Rectal smooth muscle tissue (tissue), 1 donor: ENCODE results near the gene PCSK4.
A peak's percentile ranks its signal among the peaks of the same experiment; 100 is the strongest.
"Not testable (repeated sequence)": the region's sequence is repeated elsewhere in the genome, so short reads cannot be mapped to it uniquely, and the experiment has no call there.

Source experiments
- H3K27ac ChIP-seq: one replicate; pipeline ENCODE4 v1.7.0; 2013; ENCODE audit warnings: low read depth, low read length, inconsistent platforms
- H3K27me3 ChIP-seq: one replicate; pipeline ENCODE4 v1.7.0; 2013; ENCODE audit warnings: low read length; ENCODE audit not compliant: control insufficient read depth, insufficient read depth
- H3K36me3 ChIP-seq: one replicate; pipeline ENCODE4 v1.7.0; 2013; ENCODE audit warnings: low read length; ENCODE audit not compliant: control insufficient read depth, insufficient read depth
- H3K4me1 ChIP-seq: one replicate; pipeline ENCODE4 v1.7.0; 2013; ENCODE audit warnings: low read length; ENCODE audit not compliant: control insufficient read depth, insufficient read depth
- H3K4me3 ChIP-seq: one replicate; pipeline ENCODE4 v1.7.0; 2013; ENCODE audit warnings: low read length
- H3K9ac ChIP-seq: one replicate; pipeline ENCODE4 v1.7.0; 2013; ENCODE audit warnings: low read length

PCSK4 gene

GRCh38 chr19:1490311-1491113, at the start of gene PCSK4:
Gene PCSK4, minus strand, starts transcription at chr19:1490350. Its CDS starts 4 bp downstream, at chr19:1490346.
- peaks cover under 1% of the 10 kb centered on the region for H3K27me3 ChIP-seq
- no peaks in the 10 kb centered on the region for H3K36me3 ChIP-seq
- no peak within 1 kb of the TSS for H3K9ac ChIP-seq
- peak within 1 kb of the TSS; percentile 83 for H3K4me3 ChIP-seq
- H3K27ac ChIP-seq, result peak within 1 kb of the TSS; percentile 81
- no peaks in the 10 kb centered on the region for H3K4me1 ChIP-seq

- H3K36me3 ChIP-seq, result not testable (repeated sequence)
- peak overlapping the region; percentile 53 for H3K27ac ChIP-seq
Observed at GRCh38 chr19:1539749-1540148, 49.6 kb upstream of the PCSK4 start.

DNA sequence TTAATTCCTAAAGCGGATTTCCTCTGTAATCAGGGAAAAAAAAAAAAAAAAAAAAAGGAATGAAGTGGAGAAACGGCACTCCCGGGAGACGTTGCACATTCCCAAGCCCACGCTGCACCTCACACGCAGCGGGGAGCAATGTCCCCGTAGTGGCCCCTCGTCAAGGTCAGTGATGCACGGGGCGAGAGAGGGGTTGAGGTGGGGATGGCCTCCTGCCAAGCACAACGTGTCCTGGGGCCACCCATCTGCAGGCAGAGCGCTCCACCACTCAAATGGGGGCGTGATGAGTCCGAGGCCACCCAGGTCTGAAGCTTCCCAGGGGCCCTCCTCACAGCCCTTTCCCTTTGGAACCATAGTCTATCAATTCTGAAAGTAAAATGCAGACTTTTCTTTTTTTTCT, 48.8 kb upstream of the PCSK4 start:
- H3K4me1 ChIP-seq, result peaks cover 8% of the 10 kb centered on the region
- H3K27ac ChIP-seq, result no peak overlapping the region

More at GRCh38 chr19:1539749-1540148, 49.6 kb upstream of the PCSK4 start:
- not testable (repeated sequence) for H3K4me3 ChIP-seq, H3K4me1 ChIP-seq, H3K9ac ChIP-seq, H3K27me3 ChIP-seq

GRCh38 chr19:1535699-1536098, 45.5 kb upstream of the PCSK4 start:
- H3K4me3 ChIP-seq, H3K9ac ChIP-seq, H3K27me3 ChIP-seq, H3K36me3 ChIP-seq, H3K27ac ChIP-seq, H3K4me1 ChIP-seq: not testable (repeated sequence)

More for the DNA sequence above, 48.8 kb upstream of the PCSK4 start:
- no peaks in the 10 kb centered on the region for H3K27me3 ChIP-seq
- H3K9ac ChIP-seq, result no peak overlapping the region
- no peaks in the 10 kb centered on the region for H3K36me3 ChIP-seq
- H3K4me3 ChIP-seq, result peak overlapping the region; percentile 27

- Histone ChIP-seq H3K36me3 (no peaks in the 10 kb centered on the region), H3K27ac (no peak overlapping the region), H3K9ac (no peak overlapping the region), H3K27me3 (no peaks in the 10 kb centered on the region), H3K4me1 (no peaks in the 10 kb centered on the region), H3K4me3 (no peak overlapping the region)
Observed at GRCh38 chr19:1534972-1535371, 44.8 kb upstream of the PCSK4 start.

DNA sequence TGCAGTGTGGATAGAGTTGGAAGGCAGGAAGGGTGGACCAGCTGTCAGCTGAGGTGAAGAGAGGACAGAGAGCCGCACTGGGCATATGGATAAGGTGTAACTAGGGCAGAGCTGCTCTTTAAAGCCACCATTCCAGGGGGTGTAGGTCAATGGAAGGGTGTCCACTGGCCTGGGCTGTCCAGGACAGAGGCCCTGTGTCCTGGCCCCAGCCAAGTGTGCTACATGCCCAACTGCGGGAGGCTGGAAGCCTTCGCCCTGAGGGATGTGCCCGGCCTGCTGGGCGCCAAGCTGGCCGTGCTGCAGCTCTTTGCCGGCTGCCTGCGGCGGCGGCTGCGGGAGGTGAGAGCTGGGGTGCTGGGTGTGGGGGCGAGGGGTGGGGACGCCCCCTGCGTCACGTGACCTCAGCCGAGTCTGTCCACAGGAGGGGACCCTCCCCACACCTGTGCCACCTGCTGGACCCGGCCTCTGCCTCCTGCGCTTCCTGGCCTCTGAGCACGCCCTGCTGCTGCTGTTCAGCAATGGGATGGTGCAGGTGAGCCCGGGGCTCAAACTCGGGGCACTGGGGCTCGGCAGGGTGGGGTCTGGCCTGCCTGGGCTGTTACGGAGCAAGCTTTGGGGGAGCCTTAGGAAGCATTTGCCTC, 43.5 kb upstream of the PCSK4 start:
- Histone ChIP-seq H3K27ac (no peak overlapping the region), H3K9ac (no peak overlapping the region), H3K4me3 (no peak overlapping the region), H3K27me3 (no peaks in the 10 kb centered on the region), H3K4me1 (no peaks in the 10 kb centered on the region), H3K36me3 (no peaks in the 10 kb centered on the region)

DNA sequence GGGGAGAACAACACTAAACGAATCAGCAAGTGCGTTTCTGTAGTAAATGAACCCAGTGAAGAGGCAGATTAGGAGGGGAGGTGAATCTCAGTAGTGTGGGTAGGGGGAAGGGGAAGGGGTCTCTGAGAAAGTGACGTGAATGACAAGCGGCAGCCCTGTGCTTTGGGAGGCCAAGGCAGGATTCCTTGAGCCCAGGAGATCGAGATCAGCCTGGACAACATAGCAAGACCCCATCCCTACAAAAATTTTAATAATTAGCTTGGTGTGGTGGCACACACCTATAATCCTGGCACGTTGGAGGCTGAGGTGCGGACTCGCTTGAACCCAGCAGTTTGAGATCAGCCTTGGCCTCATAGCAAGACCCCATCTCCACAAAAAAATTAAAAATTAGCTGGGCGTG, 41.9 kb upstream of the PCSK4 start:
- no peak overlapping the region for H3K4me3 ChIP-seq
- H3K36me3 ChIP-seq, result no peaks in the 10 kb centered on the region
- H3K4me1 ChIP-seq, result no peaks in the 10 kb centered on the region
- H3K9ac ChIP-seq, result no peak overlapping the region
- no peaks in the 10 kb centered on the region for H3K27me3 ChIP-seq
- no peak overlapping the region for H3K27ac ChIP-seq

GRCh38 chr19:1531587-1531986, 41.4 kb upstream of the PCSK4 start:
- Histone ChIP-seq H3K27ac (no peak overlapping the region), H3K4me1 (no peaks in the 10 kb centered on the region), H3K9ac (no peak overlapping the region), H3K27me3 (no peaks in the 10 kb centered on the region), H3K4me3 (no peak overlapping the region), H3K36me3 (no peaks in the 10 kb centered on the region)

DNA sequence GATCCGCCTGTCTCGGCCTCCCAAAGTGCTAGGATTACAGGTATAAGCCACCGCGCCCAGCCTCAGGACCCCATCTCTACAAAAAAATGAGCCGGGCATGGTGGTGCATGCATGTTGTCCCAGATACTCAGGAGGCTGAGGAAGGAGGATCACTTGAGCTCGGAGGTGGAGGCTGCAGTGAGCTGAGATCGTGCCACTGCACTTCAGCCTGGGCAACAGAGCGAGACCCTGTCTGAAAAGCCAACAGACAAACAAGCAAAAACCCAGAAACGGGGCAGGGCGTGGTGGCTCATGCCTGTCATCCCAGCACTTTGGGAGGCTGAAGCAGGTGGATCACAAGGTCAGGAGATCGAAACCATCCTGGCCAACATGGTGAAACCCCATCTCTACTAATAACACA, 40.7 kb upstream of the PCSK4 start:
- not testable (repeated sequence) for H3K4me1 ChIP-seq, H3K27me3 ChIP-seq, H3K36me3 ChIP-seq, H3K9ac ChIP-seq, H3K27ac ChIP-seq, H3K4me3 ChIP-seq

DNA sequence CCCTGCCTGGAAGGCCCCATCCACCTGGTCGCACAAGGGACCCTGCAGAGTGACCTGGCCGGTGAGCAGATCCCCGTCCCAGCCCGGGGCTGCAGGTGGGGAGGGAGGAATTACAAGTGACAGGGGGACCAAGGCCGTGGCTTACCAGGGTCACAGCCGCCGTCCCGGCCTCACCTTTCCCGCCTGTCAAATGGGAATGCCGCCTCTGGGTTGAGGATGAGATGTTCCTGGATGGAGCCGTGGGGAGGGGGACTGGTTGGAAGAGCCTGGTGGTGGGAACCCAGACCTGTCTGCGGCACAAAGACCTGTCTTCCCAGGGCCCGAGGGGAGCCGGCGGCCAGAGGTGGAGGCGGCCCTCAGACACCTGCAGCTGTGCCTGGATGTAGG, 39.3 kb upstream of the PCSK4 start:
- H3K4me3 ChIP-seq, result no peak overlapping the region
- H3K36me3 ChIP-seq, result no peaks in the 10 kb centered on the region
- H3K9ac ChIP-seq, result no peak overlapping the region
- no peak overlapping the region for H3K27ac ChIP-seq
- peaks cover 16% of the 10 kb centered on the region for H3K27me3 ChIP-seq
- H3K4me1 ChIP-seq, result no peaks in the 10 kb centered on the region

DNA sequence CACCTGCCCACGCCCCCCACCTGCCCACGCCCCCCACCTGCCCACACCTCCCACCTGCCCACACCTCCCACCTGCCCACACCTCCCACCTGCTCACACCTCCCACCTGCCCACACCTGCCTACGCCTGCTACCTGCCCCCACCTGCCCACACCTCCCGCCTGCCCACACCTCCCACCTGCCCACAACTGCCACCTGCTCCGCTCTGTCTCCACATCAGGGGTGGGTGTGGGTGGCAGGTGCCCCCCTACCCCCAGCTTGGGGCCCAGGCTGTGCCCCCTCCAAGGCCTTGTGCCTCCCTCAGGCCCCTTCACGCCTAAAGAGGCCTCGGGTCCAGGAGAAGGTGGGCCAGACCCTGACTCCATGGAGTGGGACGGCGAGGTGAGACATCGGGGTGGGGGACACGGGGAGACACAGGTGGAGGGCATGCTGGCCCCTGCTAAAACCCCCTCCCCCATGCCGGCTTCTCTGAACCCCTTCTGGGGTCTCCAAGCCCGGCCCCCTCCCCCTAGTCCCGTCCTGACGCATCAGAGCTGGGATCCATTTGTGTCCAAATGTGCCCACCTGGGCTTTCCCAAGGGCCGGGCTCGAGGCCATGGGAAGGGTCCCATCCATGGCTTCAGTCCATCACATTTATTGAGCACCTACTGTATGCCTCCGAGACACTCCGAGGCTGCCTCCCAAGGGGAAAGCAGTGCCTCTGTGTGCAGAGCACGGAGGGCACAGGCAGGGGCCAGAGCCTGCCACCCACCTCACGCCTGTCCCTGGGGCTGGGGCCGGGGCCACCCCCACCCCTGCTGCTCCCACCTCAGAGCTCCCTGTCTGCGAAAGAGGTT, 38.7 kb upstream of the PCSK4 start:
- Histone ChIP-seq H3K36me3 (no peaks in the 10 kb centered on the region), H3K27me3 (peaks cover 19% of the 10 kb centered on the region), H3K4me3 (no peak overlapping the region), H3K27ac (no peak overlapping the region), H3K4me1 (no peaks in the 10 kb centered on the region), H3K9ac (no peak overlapping the region)

- H3K27ac ChIP-seq, result no peak overlapping the region
- no peak overlapping the region for H3K4me3 ChIP-seq
- no peaks in the 10 kb centered on the region for H3K4me1 ChIP-seq
- H3K36me3 ChIP-seq, result no peaks in the 10 kb centered on the region
- no peak overlapping the region for H3K9ac ChIP-seq
- H3K27me3 ChIP-seq, result peaks cover 26% of the 10 kb centered on the region
Observed at GRCh38 chr19:1527650-1528309, 37.6 kb upstream of the PCSK4 start.
